Measurements from ENCODE around the gene BCL2.

The BCL2 gene

DNA sequence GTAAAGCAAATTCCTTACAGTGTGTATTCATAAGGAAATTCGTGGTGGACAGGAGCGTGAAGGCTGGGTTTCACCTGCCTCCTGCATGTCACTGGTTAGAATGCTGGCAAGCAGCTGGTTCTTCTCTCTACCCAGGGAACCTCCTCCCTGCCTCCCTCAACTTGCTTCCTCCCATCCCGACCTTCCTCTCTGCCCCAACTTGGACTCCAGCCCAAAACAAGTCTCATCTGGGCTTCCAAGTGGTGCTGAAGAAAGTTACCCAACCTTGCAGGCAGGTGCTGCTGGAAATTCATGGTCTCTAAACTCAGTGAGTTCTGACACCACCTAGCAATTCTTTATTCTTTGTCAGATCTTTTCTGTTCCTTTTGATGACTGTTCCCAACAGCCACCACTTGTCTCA, 184.5 kb downstream of the BCL2 start:
- DNase-seq, result no peak

DNA sequence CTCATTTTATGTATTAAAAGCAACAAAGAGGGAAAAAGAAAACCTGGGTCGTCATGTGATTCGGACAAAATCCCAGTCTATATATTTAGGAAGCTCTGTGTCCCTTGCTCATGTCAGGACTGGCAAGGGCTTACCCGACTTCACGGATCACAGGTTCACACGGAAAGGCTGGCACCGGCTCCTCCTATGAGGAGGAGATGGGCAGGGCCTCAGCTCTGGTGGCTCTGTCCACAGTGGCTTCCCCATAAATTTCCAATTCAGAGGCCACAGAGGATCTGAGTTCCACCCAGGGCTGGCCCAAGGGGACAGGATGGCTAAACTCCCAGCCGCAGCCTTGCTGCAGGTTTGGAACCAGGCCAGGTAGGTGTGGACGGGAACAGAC, 186.8 kb downstream of the BCL2 start:
- no peak for DNase-seq

DNA sequence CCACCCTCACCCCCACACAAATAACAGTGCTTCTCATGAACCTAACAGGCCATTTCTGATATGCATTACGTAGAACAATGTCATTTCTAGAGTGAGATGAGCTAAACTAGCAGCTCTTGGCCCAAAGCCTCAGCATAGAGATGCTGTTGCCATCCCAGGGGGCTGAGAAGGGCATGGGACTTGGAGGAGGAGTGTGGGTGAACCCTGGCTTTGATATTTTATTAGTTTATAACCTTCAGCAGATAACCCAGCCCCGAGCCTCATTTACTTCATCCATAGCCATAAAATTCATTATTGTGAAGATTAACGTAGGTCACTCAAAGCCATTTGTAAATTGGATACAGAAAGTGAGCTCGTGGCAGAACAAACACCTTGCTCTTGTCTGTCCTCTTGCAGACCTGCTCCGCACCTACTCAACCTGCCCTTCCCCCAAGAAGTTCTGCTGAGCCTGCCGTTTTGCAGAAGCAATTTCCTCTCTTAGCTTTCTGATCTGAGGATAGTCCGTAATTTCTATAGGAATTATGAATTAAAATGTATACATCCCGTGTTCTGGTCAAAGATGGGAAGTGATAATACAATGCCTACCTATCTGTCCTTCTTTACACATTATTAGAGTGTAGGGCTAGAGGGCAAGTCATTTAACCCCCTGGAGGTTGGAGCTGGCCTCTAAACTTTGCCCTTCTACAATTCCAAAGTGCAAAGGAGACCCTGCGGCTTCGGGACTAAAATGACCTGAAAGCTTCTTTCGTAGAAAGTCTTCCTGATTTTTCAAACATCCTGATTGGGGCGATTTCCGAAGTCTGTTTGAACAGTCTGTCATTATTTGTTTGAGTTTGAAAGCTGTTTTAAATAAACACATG, 187.4 kb downstream of the BCL2 start:
- DNase-seq, result no peak

DNA sequence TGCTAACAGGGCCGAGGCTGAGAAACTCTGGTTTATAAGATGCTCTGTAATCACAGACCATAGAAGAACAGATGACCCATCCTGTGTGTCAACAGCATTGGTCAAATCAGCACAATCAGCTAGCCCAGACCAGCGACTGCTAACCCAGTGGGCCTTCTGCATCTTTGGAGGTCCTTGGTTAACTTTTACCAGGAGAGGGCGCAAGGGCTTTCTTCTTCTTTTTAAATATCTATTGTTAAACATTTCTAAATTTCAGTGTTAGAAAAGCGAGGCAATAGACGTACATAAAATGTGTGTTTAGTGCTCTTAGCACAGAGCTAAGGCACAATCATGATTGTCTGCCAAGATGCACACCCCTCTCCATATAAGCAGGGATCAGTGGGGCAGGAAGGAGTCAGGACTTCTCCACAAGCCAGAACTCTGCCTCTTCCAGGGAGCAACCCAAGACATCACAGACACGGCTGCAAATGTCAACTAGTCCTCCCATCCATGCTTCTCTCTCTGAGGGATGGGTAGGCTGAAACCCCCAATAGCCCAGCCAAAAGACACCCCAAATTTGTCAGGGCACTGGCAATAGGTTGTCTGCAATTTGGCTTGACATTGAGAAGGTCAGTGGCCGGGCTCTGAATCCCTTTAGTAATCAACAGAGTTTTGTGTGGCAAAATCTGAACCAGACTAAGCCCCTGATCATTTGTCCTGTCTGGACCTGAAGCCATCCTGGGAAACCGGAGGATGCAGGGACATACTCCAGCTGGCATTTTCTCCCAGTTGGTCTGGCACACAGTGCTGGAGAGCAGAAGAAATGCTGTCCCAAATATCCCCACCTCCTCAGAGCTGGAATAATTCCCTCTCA, 188.2 kb downstream of the BCL2 start:
- peak; percentile 41 for DNase-seq

DNA sequence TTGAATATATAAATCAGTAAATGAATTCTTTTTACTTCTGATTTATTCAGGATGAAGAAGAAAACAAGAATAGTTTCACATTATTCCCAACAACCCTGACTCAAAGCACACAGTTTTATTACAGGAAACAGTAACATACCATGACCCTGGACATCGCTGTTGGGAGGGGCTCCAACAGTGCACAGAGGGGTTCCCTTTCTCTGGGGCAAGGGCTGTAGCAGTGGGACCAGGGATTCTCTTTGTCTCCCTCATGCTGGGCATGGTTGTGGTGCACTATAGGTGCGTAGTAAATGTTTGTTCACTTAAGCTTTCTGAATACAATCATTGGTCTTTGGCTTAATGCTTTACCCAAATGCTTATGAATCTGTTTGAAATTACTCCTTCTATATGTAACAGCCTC, 189.4 kb downstream of the BCL2 start:
- DNase-seq, result no peak

DNA sequence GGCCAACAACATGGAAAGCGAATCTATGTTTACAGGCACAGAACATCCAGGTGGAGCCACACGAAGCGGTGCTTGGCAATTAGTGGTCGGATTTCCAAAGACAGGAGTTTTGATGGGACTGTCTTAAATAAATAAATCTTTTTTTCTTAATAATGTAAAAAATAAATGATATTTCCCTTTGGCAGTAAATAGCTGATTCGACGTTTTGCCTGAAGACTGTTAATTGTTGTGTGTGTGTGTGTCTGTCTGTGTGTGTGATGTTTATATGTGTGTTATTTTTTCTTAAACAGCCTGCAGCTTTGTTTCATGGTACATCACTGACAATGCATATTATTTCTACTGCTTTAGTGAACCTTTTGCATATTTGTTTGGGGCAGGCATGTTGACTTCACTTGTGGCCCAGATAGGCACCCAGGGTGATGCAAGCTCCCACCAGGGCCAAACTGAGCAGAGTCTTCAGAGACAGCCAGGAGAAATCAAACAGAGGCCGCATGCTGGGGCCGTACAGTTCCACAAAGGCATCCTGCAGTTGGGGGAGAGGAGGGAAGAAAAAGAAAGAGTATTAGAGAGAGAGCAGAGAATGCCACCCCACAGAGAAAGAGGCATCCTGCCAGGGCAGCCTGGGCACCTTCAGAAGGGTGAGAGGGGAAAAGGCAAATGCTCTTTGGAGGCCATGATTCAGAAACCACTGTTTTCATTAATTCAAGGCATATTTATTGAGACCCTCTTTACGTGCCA, 191.2 kb downstream of the BCL2 start:
- no peak for DNase-seq

DNA sequence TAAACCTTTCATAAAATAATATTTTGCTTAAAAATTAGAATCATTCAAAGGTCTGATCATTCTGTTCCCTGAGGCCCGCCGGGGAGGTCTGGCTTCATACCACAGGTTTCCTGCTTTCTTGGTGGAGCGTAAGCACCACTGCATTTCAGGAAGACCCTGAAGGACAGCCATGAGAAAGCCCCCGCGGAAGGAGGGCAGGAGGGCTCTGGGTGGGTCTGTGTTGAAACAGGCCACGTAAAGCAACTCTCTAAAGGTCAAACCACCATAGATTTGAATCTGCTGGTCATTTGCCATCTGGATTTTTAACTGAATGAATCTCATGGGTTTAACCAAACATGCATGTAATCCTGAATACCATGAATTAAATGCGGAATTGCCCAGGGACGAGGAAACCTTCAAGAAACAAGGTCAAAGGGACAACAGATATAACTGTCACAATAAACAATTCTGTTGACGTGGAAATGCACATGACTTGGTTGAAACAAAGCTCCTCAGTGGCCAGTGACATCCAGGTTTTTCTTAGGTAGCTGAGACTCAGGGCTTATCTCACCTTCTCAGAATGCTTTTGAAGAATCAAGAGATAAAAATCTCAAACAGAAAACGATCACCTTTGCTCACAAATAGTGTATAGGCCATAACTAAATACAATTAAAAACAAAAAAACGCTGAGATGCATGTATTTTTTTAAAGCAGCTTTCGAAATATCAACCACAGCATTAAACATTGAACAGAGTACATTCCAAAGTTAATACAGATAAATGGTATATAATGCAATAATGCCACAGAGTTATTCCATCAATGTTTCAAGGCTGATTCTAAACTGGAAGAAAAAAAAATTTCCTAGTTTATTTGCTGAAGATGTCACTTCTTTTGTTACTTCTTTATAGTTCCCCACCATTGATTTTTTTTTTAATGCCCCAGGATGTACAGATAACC, 193.2 kb downstream of the BCL2 start:
- no peak for DNase-seq

DNA sequence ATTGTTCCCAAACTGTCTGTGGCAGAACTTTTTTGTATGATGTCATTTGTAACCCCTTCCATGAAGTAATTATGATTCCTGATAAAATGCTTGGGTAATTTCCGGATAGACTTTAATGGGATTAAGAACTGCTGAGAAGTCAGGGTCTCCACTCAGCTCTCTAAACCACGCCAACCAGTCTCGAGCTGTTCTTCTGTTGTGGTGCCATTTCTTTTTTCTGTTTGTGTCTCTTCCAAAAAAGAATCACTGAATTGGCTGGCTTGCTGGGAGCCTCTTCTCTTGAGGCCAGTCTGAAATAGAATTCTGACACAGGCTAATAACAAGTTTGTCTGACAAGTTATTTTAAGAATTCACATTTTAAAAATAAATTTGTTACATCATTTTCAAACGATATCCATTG, 198.9 kb downstream of the BCL2 start:
- DNase-seq, result no peak

DNA sequence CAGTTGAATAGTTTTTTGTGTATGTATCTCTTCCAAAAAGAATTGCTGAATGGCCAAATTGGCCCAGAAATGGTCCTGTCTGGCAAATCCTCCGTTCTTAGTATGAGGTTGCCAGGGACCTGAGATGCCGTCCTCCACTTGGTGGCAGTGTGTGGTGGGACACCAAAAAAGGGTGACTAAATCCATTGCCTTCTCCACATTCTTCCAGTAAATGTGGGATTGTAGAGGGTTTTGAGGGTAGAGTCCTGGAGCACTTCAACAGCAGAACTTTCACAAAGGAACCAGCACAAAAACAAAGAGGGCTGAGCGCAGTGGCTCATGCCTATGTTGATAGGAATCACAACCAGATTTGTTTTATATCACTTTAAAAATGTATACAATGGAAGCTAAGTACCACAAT, 199.9 kb downstream of the BCL2 start:
- peak; percentile 34 for DNase-seq

DNA sequence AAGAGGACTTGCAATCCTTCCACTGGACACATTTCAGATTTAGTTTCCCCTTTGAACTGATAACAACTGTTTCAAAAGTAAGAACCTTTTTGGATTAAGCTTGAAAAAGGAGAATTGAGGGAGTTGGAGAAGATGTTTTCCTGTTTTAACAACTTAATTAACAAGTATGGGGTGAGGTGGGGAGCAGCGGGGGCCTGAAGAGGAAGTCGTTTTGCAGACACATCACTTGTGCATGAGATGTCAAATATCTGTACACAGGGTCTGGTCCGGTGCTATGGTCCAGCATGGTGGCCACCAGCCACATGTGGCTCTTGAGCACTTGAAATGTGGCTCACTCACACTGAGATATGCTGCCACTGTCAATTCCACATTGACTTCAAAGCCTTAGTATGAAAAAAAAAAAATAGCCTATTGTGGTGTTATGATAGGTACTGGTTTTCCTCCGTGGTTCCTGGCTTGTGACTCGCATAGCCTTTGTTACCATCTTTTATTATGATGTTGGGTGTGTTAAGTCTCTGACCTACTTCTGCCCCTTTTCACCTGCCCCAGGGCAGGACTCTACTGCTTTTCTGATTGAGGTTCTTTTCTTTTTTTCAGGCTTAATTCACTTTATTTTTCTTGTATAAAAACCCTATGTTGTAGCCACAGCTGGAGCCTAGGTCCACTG, 205.5 kb downstream of the BCL2 start:
- DNase-seq, result no peak

DNA sequence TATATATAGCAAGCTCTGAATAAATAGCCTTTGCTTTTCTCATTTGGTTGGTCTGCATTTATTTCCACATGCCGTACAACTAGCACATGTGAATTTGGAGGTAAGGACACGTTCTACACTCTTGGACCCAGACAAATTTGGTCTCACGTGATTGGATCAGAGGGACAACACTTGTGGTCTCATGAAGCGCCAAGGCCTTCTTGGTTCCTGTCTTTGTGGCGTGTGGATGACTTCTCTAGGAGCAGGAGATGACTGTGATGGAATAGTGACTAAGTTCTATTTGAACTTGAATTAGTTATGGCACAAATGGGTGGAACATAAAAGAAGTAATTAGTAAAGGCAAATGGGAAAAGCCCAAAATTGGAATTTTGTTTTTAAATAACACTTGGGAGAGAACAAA, 206.9 kb downstream of the BCL2 start:
- DNase-seq, result no peak

DNA sequence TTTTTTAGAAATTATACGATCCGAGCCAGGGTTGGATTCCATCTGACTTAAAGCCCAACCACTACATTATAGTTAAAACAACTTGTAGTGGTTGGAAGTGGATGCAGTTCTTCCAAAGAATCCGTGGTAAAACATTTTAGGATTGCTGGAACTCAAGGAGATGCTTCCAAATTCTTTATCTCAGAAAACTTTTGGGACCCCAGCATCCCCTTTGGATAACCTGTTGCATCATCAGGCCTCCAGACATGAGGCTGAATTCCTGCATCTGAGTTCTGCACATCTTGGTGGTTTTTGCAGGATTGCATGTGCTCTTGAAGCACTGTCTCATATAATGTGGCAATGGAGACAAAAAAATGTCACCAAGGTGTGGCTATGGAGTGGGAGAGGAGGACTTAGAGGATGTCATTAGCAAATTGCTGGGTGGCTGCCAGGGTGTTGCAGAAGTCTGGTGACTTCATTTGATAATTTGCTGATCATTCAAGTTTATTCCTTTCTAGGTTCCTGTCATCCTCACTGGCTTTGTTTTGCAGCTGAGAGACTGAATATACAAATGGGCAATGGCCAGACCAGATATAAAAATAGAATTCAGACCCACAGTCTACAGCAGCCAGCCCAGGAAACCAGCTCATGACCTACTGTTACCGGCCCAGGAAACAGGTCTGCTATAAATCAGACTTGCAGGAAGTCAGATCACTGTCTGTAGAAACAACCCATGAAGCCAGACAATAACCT, 207.7 kb downstream of the BCL2 start:
- peak; percentile 59 for DNase-seq

DNA sequence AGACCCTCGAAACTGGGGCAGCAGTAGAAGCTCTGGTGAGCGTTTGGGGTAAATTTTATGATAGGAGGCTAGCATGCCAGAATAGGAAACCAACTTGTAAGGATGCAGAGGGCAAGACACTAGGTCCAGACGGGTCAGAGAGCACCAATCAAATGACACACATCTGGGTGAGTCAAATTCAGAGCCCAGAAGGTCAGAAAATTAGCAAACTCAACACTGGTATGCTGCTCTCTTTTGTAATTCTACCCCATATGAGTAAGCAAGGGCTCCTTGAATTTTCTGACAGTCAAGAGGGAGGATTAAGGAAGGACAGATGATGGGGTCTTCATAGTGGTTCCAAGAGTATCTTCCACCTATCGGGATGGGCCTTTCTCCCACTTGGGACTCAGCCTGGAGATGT, 209.8 kb downstream of the BCL2 start:
- DNase-seq, result no peak

DNA sequence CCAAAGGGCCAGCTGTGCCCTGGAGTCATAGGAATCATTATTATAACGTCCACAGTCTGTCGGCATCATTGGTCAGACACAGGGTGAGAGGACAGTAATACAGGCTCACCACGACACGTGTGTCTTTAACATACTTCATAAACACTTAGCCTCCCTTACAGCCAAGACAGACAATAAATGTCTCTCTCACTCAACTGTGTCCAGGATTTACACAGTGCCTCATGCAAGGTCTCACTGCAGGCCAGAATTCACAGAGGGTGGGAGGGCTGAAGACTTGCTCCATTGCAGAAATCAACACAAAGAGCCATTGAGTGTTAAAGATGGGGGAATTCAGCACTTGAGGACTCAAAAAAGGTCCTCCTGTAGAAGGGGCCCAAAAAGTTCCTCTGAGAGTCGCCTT, 210.5 kb downstream of the BCL2 start:
- DNase-seq, result no peak

DNA sequence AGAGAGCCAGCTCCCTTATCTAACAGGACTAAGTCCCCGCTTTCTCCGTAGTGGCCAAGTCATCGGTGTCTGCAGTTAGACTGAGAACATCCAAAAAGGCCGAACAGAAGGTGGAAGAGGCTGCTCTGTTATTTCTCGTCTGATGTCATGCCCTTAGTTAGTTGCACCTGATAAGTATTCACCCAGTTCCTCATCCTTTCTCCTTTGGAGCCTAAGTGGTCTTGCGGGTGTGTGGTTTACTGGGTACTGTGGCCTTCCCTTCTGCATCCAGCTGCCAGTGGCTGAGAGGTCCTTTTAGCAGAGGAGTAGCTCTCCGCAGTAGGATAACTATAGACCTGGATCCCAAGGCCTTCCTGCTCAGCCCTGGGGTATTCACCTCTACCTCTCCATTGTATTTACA, 211.6 kb downstream of the BCL2 start:
- no peak for DNase-seq

DNA sequence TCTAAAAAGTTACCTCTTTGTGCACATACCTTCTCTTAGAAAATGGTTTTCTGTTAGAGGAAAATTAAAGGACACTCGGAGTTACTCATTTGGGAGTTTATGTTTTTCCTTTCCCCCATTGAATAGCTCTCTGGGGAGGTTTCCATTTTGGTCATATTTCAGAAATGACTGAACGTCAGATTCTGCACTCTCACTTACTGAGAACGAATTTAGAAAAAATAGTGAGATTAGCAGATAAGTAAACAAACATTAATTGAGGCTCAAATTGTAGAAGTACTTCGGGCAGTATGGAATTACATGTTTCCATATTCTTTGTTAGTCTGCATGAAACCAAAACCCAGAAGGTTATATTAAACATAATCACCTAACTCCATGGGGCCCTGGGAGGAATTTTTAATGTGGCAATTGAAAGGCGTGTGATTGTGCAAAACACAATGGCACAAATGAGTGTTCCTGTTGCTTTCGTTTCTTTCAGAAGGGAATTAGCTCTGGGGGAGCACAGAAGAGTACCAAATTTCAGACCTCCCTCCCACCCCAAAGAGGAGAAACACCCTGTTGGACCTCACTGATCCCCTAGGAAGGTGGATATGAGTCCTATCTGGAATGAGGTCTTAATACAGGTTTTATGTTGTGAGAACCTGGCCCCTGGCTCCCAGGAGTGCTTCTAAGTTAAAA, 212.3 kb downstream of the BCL2 start:
- DNase-seq, result no peak

DNA sequence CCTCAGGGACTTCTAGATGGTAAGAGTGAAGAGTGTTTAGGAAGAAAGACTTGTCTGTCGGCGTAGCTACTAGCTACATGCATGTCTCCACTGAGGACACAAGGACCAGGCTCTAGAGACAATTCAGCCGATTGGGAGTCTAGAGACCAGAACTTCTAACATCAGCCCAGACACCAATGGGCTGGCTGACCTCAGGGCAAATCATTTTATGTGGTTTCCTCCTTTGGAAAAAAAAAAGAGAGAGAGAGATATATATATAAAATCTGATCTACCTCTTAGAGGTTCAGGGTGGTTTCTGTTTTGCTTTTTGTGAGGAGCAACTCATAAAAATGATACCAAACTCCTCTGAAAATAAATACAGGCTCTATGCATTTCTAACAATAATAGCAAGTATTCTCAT, 212.8 kb downstream of the BCL2 start:
- DNase-seq, result no peak

DNA sequence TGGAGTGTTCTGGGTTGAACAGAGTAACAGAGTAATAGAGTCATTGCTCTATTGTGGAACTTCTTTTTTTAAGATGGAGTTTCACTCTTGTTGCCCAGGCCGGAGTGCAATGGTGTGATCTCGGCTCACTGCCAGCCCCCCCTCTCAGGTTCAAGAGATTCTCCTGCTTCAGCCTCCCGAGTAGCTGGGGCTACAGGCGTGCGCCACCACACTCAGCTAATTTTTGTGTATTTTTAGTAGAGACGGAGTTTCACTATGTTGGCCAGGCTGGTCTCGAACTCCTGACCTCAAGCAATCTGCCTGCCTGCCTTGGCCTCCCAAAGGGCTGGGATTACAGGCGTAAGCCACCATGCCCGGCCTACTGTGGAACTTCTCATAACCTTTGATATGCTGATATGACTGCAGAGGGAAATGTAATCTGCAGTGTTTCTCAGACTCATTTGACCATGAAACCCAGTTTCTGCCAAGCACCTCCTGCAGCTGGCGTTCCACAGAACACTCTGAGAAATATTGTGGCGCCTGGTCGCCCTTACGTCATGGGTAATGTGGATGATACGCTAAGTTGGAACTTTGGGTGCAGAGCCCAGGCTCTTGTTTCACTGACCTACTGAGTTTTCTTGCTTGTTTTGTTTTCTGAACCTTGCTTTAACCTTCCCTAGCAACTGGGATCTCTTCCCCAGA, 213.8 kb downstream of the BCL2 start:
- no peak for DNase-seq

DNA sequence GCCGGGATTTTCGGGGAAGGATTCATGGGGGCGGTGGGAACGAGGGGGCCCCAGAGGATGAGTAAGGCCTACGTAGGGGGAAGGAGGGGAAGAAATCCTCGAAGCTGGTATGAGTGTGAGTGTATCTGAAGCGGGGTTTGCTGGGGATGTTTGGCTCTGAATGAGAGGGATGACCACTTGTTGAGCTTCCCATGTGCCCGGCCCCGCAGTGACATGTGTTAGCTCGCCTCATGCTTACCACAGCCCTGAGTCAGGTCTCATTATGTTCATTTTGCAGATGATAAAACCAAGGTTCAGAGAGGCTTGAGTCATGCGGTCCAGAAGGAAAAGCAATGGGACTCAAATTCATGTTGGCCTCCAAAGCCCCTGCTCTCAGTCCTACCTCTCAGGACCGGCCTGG, 214.7 kb downstream of the BCL2 start:
- no peak for DNase-seq
